Trophoblast cell (in vitro differentiated cells and primary cell): ENCODE measurements around the gene SAMD8.
A peak's percentile ranks its signal among the peaks of the same experiment; 100 is the strongest.
"Not testable (repeated sequence)": the region's sequence is repeated elsewhere in the genome, so short reads cannot be mapped to it uniquely, and the experiment has no call there.

Source experiments
- DNase-seq, 2 donors: peaks; one replicate each; pipeline ENCODE4 v3.0.0-alpha.2; 2016
- H2AFZ ChIP-seq: 2 replicates; pipeline ENCODE4 v1.6.1; 2013; ENCODE audit warnings: low read length, moderate library complexity, mild to moderate bottlenecking; ENCODE audit not compliant: insufficient read depth, poor library complexity
- H2AK5ac ChIP-seq: 2 replicates; pipeline ENCODE4 v1.6.1; 2013; ENCODE audit warnings: mild to moderate bottlenecking, low read length
- H2BK120ac ChIP-seq: 2 replicates; pipeline ENCODE4 v1.6.1; 2013; ENCODE audit warnings: low read length, mild to moderate bottlenecking, moderate library complexity; ENCODE audit not compliant: insufficient read depth, poor library complexity
- H2BK12ac ChIP-seq: 2 replicates; pipeline ENCODE4 v1.6.1; 2013; ENCODE audit warnings: mild to moderate bottlenecking, low read length, moderate library complexity
- H2BK5ac ChIP-seq: 2 replicates; pipeline ENCODE4 v1.6.1; 2013; ENCODE audit warnings: low read length, low read depth, moderate library complexity, mild to moderate bottlenecking; ENCODE audit not compliant: poor library complexity
- H3K14ac ChIP-seq: 2 replicates; pipeline ENCODE4 v1.6.1; 2013; ENCODE audit warnings: mild to moderate bottlenecking, low read length
- H3K18ac ChIP-seq: 2 replicates; pipeline ENCODE4 v1.6.1; 2013; ENCODE audit warnings: mild to moderate bottlenecking, low read length
- H3K23ac ChIP-seq: 2 replicates; pipeline ENCODE4 v1.6.1; 2013; ENCODE audit warnings: low read length
- H3K27ac ChIP-seq: 2 replicates; pipeline ENCODE4 v1.5.1; 2013; ENCODE audit warnings: low read depth, mild to moderate bottlenecking, inconsistent platforms, low read length, moderate library complexity
- H3K27me3 ChIP-seq: 2 replicates; pipeline ENCODE4 v1.6.1; 2013; ENCODE audit warnings: inconsistent platforms, mild to moderate bottlenecking, low read length, moderate library complexity; ENCODE audit not compliant: insufficient read depth
- H3K36me3 ChIP-seq, 2 experiments: 1 replicate in 1 of 2; 2 replicates in 1 of 2; pipeline ENCODE4 v1.6.1; 2013; ENCODE audit warnings: low read length in 2 of 2, mild to moderate bottlenecking in 2 of 2, moderate library complexity in 1 of 2; ENCODE audit not compliant: insufficient read depth in 2 of 2, control insufficient read depth in 1 of 2
- H3K4ac ChIP-seq: 2 replicates; pipeline ENCODE4 v1.6.1; 2013; ENCODE audit warnings: low read depth, mild to moderate bottlenecking, low read length, moderate library complexity
- H3K4me1 ChIP-seq, 2 experiments: 1 replicate in 1 of 2; 2 replicates in 1 of 2; pipeline ENCODE4 v1.6.1; 2013; ENCODE audit warnings: low read length in 2 of 2, mild to moderate bottlenecking in 2 of 2, moderate library complexity in 1 of 2; ENCODE audit not compliant: insufficient read depth in 2 of 2, control insufficient read depth in 1 of 2
- H3K4me2 ChIP-seq: 2 replicates; pipeline ENCODE4 v1.6.1; 2013; ENCODE audit warnings: inconsistent platforms, mild to moderate bottlenecking, low read length, moderate library complexity
- H3K4me3 ChIP-seq: 2 replicates; pipeline ENCODE4 v1.5.1; 2013; ENCODE audit warnings: mild to moderate bottlenecking, low read depth, low read length, inconsistent platforms
- H3K79me1 ChIP-seq: one replicate; pipeline ENCODE4 v1.6.1; 2013; ENCODE audit warnings: low read length
- H3K79me2 ChIP-seq: 2 replicates; pipeline ENCODE4 v1.6.1; 2013; ENCODE audit warnings: low read length, mild to moderate bottlenecking; ENCODE audit not compliant: control insufficient read depth, insufficient read depth, poor library complexity
- H3K9ac ChIP-seq: 2 replicates; pipeline ENCODE4 v1.6.1; 2013; ENCODE audit warnings: mild to moderate bottlenecking, low read length
- H3K9me3 ChIP-seq: 2 replicates; pipeline ENCODE4 v1.6.1; 2013; ENCODE audit warnings: low read depth, mild to moderate bottlenecking, control low read depth, inconsistent platforms, low read length; ENCODE audit not compliant: insufficient read depth
- H4K12ac ChIP-seq: 2 replicates; pipeline ENCODE4 v1.6.1; 2013; ENCODE audit warnings: low read depth, mild to moderate bottlenecking, low read length, moderate library complexity
- H4K8ac ChIP-seq: 2 replicates; pipeline ENCODE4 v1.6.1; 2013; ENCODE audit warnings: low read depth, mild to moderate bottlenecking, low read length, moderate library complexity
- H4K91ac ChIP-seq: one replicate; pipeline ENCODE4 v1.6.1; 2013; ENCODE audit warnings: low read depth, mild to moderate bottlenecking, low read length, moderate library complexity
- WGBS: extraction: QIAGEN DNeasy Blood & Tissue Kit; methylation state at CpG from one replicate; pipeline ENCODE4 v1.1.7; 2013; ENCODE audit warnings: missing lambda C conversion rate; ENCODE audit not compliant: insufficient read length, insufficient coverage; ENCODE audit errors: extremely low coverage; 5-methylcytosine and 5-hydroxymethylcytosine counted together

Gene SAMD8

DNA sequence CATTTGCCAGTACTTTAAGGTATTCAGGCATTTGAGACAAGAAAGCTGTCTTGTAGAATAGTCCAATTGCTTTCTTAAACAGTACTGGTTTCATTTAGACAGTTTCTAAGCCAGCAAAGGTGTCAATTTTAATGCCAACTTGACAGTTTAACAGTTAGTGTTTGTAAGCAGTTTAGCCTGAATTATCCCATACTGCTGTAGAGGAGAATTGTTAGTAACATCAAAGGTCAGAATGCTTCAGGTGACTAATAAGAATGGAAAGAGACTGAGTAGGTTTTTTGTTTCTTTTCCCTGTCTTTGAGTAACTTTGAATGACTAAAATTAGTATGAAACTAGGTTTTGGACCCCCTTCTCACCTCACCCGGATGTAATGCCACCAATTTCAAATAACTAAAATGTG is 69.6 kb downstream of the SAMD8 start:
- Histone ChIP-seq H2AFZ (no peak overlapping the region), H3K79me1 (no peaks in the 10 kb centered on the region), H3K27me3 (no peaks in the 10 kb centered on the region), H2BK120ac (no peak overlapping the region), H3K27ac (no peak overlapping the region), H3K4ac (no peak overlapping the region), H3K18ac (no peak overlapping the region), H3K4me1 (no peaks in the 10 kb centered on the region), H3K79me2 (no peaks in the 10 kb centered on the region), H3K4me3 (no peak overlapping the region), H4K8ac (no peak overlapping the region), H3K4me2 (no peak overlapping the region), H3K14ac (no peak overlapping the region), H3K9me3 (no peaks in the 10 kb centered on the region), H3K36me3 (peaks cover 0 to 4% of the 10 kb centered on the region in 2 experiments), H3K9ac (no peak overlapping the region), H4K12ac (no peak overlapping the region), H2BK5ac (no peak overlapping the region), H2AK5ac (no peak overlapping the region), H4K91ac (no peak overlapping the region), H2BK12ac (no peak overlapping the region), H3K23ac (no peak overlapping the region)
- WGBS, result no CpG with 5 or more reads among the region's 1 CpG
- DNase-seq, result peak in 1 of 2 donors; percentile 38

DNA sequence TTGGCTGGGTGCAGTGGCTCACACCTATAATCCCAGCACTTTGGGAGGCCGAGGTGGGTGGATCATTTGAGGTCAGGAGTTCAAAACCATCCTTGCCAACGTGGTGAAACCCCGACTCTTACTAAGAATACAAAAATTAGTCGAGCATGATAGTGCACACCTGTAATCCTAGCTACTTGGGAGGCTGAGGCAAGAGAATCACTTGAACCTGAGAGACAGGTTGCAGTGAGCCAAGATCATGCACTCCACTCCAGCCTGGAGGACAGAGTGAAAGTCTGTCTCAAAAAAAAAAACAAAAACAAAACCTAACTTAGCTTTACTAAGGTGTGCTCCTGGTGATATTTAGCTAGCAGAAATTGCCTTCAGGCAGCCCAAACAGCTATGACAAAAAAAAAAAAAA is 74.9 kb downstream of the SAMD8 start:
- H3K4me1 ChIP-seq, result peaks cover 3 to 4% of the 10 kb centered on the region in 2 experiments
- no peak for DNase-seq
- no peak overlapping the region for H2BK12ac ChIP-seq
- no peaks in the 10 kb centered on the region for H3K79me1 ChIP-seq
- no peak overlapping the region for H2AFZ ChIP-seq
- no peak overlapping the region for H2AK5ac ChIP-seq
- no peak overlapping the region for H4K91ac ChIP-seq
- H3K79me2 ChIP-seq, result no peaks in the 10 kb centered on the region
- H2BK5ac ChIP-seq, result no peak overlapping the region
- H4K8ac ChIP-seq, result no peak overlapping the region
- no peak overlapping the region for H4K12ac ChIP-seq
- no peak overlapping the region for H3K4me3 ChIP-seq
- no CpG with 5 or more reads among the region's 4 CpGs for WGBS
- peaks cover 0 to 3% of the 10 kb centered on the region in 2 experiments for H3K36me3 ChIP-seq
- H3K18ac ChIP-seq, result no peak overlapping the region
- no peaks in the 10 kb centered on the region for H3K9me3 ChIP-seq
- no peak overlapping the region for H3K14ac ChIP-seq
- H3K23ac ChIP-seq, result no peak overlapping the region
- H3K4ac ChIP-seq, result no peak overlapping the region
- H3K27ac ChIP-seq, result no peak overlapping the region
- H3K9ac ChIP-seq, result no peak overlapping the region
- no peaks in the 10 kb centered on the region for H3K27me3 ChIP-seq
- H3K4me2 ChIP-seq, result no peak overlapping the region
- H2BK120ac ChIP-seq, result no peak overlapping the region

- DNase-seq, result peak; percentile 39 to 80
- no peaks in the 10 kb centered on the region for H3K9me3 ChIP-seq
- H3K4me1 ChIP-seq, result peaks cover 3 to 4% of the 10 kb centered on the region in 2 experiments
- H2AFZ ChIP-seq, result peak overlapping the region; percentile 10
- H3K23ac ChIP-seq, result no peak overlapping the region
- peak overlapping the region; percentile 35 for H2AK5ac ChIP-seq
- no peak overlapping the region for H4K91ac ChIP-seq
- no peak overlapping the region for H4K12ac ChIP-seq
- no peaks in the 10 kb centered on the region for H3K79me1 ChIP-seq
- peak overlapping the region; percentile 66 for H4K8ac ChIP-seq
- no peaks in the 10 kb centered on the region for H3K36me3 ChIP-seq
- no peak overlapping the region for H2BK5ac ChIP-seq
- H3K4me2 ChIP-seq, result no peak overlapping the region
- H3K27me3 ChIP-seq, result no peaks in the 10 kb centered on the region
- no peak overlapping the region for H3K14ac ChIP-seq
- WGBS, result no CpG with 5 or more reads among the region's 3 CpGs
- H3K18ac ChIP-seq, result no peak overlapping the region
- H3K79me2 ChIP-seq, result no peaks in the 10 kb centered on the region
- no peak overlapping the region for H2BK120ac ChIP-seq
- no peak overlapping the region for H2BK12ac ChIP-seq
- no peak overlapping the region for H3K27ac ChIP-seq
- no peak overlapping the region for H3K9ac ChIP-seq
- H3K4me3 ChIP-seq, result no peak overlapping the region
- no peak overlapping the region for H3K4ac ChIP-seq
These were observed 76.5 kb downstream of the SAMD8 start for GRCh38 chr10:75187961-75188426.

GRCh38 chr10:75188522-75188921 is 77.1 kb downstream of the SAMD8 start:
- H3K23ac ChIP-seq, H3K9ac ChIP-seq, H3K27me3 ChIP-seq, H4K91ac ChIP-seq, H2BK12ac ChIP-seq, H3K4me3 ChIP-seq, H2BK5ac ChIP-seq, H3K36me3 ChIP-seq, H2AK5ac ChIP-seq, DNase-seq, H4K8ac ChIP-seq, H3K14ac ChIP-seq, H3K9me3 ChIP-seq, H3K4ac ChIP-seq, H2BK120ac ChIP-seq, H3K27ac ChIP-seq, H4K12ac ChIP-seq, H3K79me1 ChIP-seq, H3K4me1 ChIP-seq, H2AFZ ChIP-seq, H3K18ac ChIP-seq, H3K79me2 ChIP-seq, H3K4me2 ChIP-seq: not testable (repeated sequence)
- WGBS, result no CpG with 5 or more reads among the region's 9 CpGs
